ENCODE measurements around the gene VEPH1. TPM values are rescaled to one million over a fixed set of nuclear protein-coding genes. Genes with fewer than 3 reads are reported as not detected.

The VEPH1 gene
- total RNA-seq, 1 donor from 2014 or later, result 9.5 TPM

GRCh38 chr3:157523814-157524213 lies 20.6 kb upstream of the VEPH1 start:
- no peak for DNase-seq (ENCODE audit: low read depth in 2 of 2)

- DNase-seq (ENCODE audit: low read depth in 2 of 2), result no peak
These were observed 19.4 kb upstream of the VEPH1 start for GRCh38 chr3:157522648-157523047.

- no peak for DNase-seq (ENCODE audit: low read depth in 2 of 2)
These were observed 17.4 kb upstream of the VEPH1 start for GRCh38 chr3:157520485-157521150.

GRCh38 chr3:157518881-157519280 lies 15.7 kb upstream of the VEPH1 start:
- DNase-seq (ENCODE audit: low read depth in 2 of 2), result no peak

GRCh38 chr3:157516928-157517327 lies 13.7 kb upstream of the VEPH1 start:
- DNase-seq (ENCODE audit: low read depth in 2 of 2), result no peak

GRCh38 chr3:157515398-157515797 lies 12.2 kb upstream of the VEPH1 start:
- DNase-seq (ENCODE audit: low read depth in 2 of 2), result no peak

- DNase-seq (ENCODE audit: low read depth in 2 of 2), result no peak
These were observed 11.2 kb upstream of the VEPH1 start for GRCh38 chr3:157514371-157514895.

- no peak for DNase-seq (ENCODE audit: low read depth in 2 of 2)
These were observed 10.4 kb upstream of the VEPH1 start for GRCh38 chr3:157513585-157513984.

GRCh38 chr3:157512534-157512933 lies 9.3 kb upstream of the VEPH1 start:
- DNase-seq (ENCODE audit: low read depth in 2 of 2), result no peak

- DNase-seq (ENCODE audit: low read depth in 2 of 2), result no peak
These were observed 5.2 kb upstream of the VEPH1 start for GRCh38 chr3:157508461-157508860.

GRCh38 chr3:157501863-157502262 lies 1.4 kb downstream of the VEPH1 start:
- no peak for DNase-seq (ENCODE audit: low read depth in 2 of 2)

- DNase-seq (ENCODE audit: low read depth in 2 of 2), result no peak
These were observed 3.0 kb downstream of the VEPH1 start for GRCh38 chr3:157500232-157500631.

GRCh38 chr3:157499342-157499963 lies 3.8 kb downstream of the VEPH1 start:
- DNase-seq (ENCODE audit: low read depth in 2 of 2), result peak; percentile 39 to 74

GRCh38 chr3:157498371-157498770 lies 4.8 kb downstream of the VEPH1 start:
- no peak for DNase-seq (ENCODE audit: low read depth in 2 of 2)

GRCh38 chr3:157495846-157496245 lies 7.4 kb downstream of the VEPH1 start:
- DNase-seq (ENCODE audit: low read depth in 2 of 2), result no peak

GRCh38 chr3:157494581-157495281 lies 8.5 kb downstream of the VEPH1 start:
- no peak for DNase-seq (ENCODE audit: low read depth in 2 of 2)

GRCh38 chr3:157493627-157494550 lies 9.3 kb downstream of the VEPH1 start:
- DNase-seq (ENCODE audit: low read depth in 2 of 2), result peak; percentile 72

GRCh38 chr3:157491136-157491535 lies 12.1 kb downstream of the VEPH1 start:
- no peak for DNase-seq (ENCODE audit: low read depth in 2 of 2)

GRCh38 chr3:157488144-157488543 lies 15.1 kb downstream of the VEPH1 start:
- DNase-seq (ENCODE audit: low read depth in 2 of 2), result no peak

- DNase-seq (ENCODE audit: low read depth in 2 of 2), result no peak
These were observed 15.9 kb downstream of the VEPH1 start for GRCh38 chr3:157487339-157487738.

- DNase-seq (ENCODE audit: low read depth in 2 of 2), result no peak
These were observed 23.6 kb downstream of the VEPH1 start for GRCh38 chr3:157479464-157480243.
